Peyer's patch (tissue), 4 donors: ENCODE results near the gene XRRA1.

ENCODE experiments used
- CTCF ChIP-seq, 6 experiments: fragments of 450-650 bp in 4 of 6; fragments of 200-600 bp in 2 of 6; sonication (generic) in 1 of 6; IDR thresholded peaks; one replicate each; pipeline ENCODE4 v1.5.1; 2017 to 2019; ENCODE audit warnings: antibody characterized with exemption in 6 of 6, mild to moderate bottlenecking in 3 of 6, moderate library complexity in 1 of 6
- POLR2A ChIP-seq, 2 donors: fragments of 450-650 bp; IDR thresholded peaks; one replicate each; pipeline ENCODE4 v1.5.1; 2017; ENCODE audit warnings: antibody characterized with exemption in 2 of 2, mild to moderate bottlenecking in 2 of 2, moderate library complexity in 2 of 2

DNA sequence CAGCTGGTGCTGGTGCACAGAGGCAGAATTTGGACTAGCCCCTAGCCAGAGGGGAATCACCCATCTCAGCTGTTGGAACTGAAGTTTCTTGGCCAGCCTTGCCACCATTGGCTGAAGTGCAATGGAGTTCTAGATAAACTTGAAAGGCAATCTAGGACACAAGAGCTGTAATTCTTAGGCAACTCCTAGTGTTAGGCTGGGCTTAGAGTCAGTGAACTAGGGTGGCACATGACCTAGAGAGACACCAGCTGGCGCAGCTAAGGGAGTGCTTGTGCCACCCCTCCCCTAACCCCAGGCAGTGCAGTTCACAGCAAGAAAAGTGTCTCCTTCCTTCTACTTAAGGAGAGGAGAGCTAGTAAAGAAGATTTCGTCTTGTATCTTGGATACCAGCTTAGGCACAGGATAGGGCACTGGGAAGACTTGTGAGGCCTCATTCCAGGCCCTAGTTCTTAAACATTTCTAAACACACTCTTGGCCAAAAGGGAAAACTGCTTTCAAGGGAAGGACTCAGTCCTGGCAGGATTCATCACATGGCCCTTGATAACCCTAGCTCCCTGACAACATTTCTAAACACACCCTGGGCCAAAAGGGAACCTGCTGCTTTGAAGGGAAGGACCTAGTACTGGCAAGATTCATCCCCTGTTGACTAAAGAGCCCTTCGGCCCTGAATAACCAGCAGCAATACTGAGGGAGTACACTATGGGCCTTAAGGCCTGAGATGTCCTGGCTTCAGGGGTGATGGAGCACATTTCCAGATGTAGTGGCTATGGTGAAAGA, 53.4 kb downstream of the XRRA1 start:
- TF ChIP-seq POLR2A (IDR thresholded peaks at IDR 0.05) (no peak), CTCF (IDR thresholded peaks at IDR 0.05) (no peak)
